Measurements from ENCODE around the gene DNAH17.

The DNAH17 gene

GRCh38 chr17:78407387-78408000 lies 169.7 kb downstream of the DNAH17 start:
- no peak for TF ChIP-seq CTCF (IDR thresholded peaks at IDR 0.05; ENCODE audit: borderline replicate concordance, control extremely low read depth, extremely low read depth, insufficient read depth, missing control alignments)
- no peak for DNase-seq (ENCODE audit: low spot score)
- in situ Hi-C loops (cut with MboI; ENCODE audit: low sequenced_read_pairs, unreplicated experiment), result no loop called here

GRCh38 chr17:78406920-78407319 lies 170.3 kb downstream of the DNAH17 start:
- no peak for TF ChIP-seq CTCF (IDR thresholded peaks at IDR 0.05; ENCODE audit: borderline replicate concordance, control extremely low read depth, extremely low read depth, insufficient read depth, missing control alignments)
- DNase-seq (ENCODE audit: low spot score), result no peak
- in situ Hi-C loops (cut with MboI; ENCODE audit: low sequenced_read_pairs, unreplicated experiment), result no loop called here

GRCh38 chr17:78406396-78406795 lies 170.8 kb downstream of the DNAH17 start:
- in situ Hi-C loops (cut with MboI; ENCODE audit: low sequenced_read_pairs, unreplicated experiment), result no loop called here
- TF ChIP-seq CTCF (IDR thresholded peaks at IDR 0.05; ENCODE audit: borderline replicate concordance, control extremely low read depth, extremely low read depth, insufficient read depth, missing control alignments), result no peak
- no peak for DNase-seq (ENCODE audit: low spot score)

- no peak for DNase-seq (ENCODE audit: low spot score)
- in situ Hi-C loops (cut with MboI; ENCODE audit: low sequenced_read_pairs, unreplicated experiment), result no loop called here
- no peak for TF ChIP-seq CTCF (IDR thresholded peaks at IDR 0.05; ENCODE audit: borderline replicate concordance, control extremely low read depth, extremely low read depth, insufficient read depth, missing control alignments)
Observed at GRCh38 chr17:78403822-78404221, 173.4 kb downstream of the DNAH17 start.

GRCh38 chr17:78401891-78402290 lies 175.3 kb downstream of the DNAH17 start:
- DNase-seq (ENCODE audit: low spot score), result no peak
- no peak for TF ChIP-seq CTCF (IDR thresholded peaks at IDR 0.05; ENCODE audit: borderline replicate concordance, control extremely low read depth, extremely low read depth, insufficient read depth, missing control alignments)
- in situ Hi-C loops (cut with MboI; ENCODE audit: low sequenced_read_pairs, unreplicated experiment), result no loop called here

GRCh38 chr17:78401246-78401645 lies 175.9 kb downstream of the DNAH17 start:
- DNase-seq (ENCODE audit: low spot score), result no peak
- in situ Hi-C loops (cut with MboI; ENCODE audit: low sequenced_read_pairs, unreplicated experiment), result no loop called here
- no peak for TF ChIP-seq CTCF (IDR thresholded peaks at IDR 0.05; ENCODE audit: borderline replicate concordance, control extremely low read depth, extremely low read depth, insufficient read depth, missing control alignments)

Measured in GM13976 (cell line).